Measurements from ENCODE around the gene ANKFN1. TPM values are rescaled to one million over a fixed set of nuclear protein-coding genes. Genes with fewer than 3 reads are reported as not detected.

Gene ANKFN1
- total RNA-seq, 1 donor from 2014 or later = not detected

DNA sequence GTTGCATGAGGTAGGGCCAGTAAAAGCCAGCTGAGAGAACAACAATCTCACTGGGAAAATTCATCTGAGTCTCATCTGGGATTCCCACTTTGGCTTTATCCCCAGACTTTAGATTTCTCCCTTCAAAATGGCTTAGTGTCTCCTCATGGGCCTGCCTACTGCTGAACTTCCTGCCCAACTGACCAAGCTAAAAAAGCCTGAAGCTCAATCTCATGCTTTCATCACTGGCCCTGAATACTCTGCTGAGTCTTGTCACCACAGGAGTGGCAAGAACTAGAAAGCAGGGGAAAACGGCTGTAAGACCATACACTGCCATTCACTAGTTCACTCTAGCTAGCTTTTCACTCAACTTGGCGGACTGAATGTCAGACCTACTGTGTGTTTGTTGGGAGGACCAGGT lies 343.9 kb downstream of the ANKFN1 start:
- no peak for DNase-seq (ENCODE audit: low spot score, unreplicated experiment)
- no peaks in the 10 kb centered on the region for H3K36me3 Mint-ChIP-seq (ENCODE audit: insufficient read depth)
- H3K27ac Mint-ChIP-seq = no peak overlapping the region
- H3K9me3 Mint-ChIP-seq (ENCODE audit: low read depth) = no peaks in the 10 kb centered on the region
- no peak overlapping the region for H3K4me3 Mint-ChIP-seq (ENCODE audit: low read depth)
- TF ChIP-seq, protein P1, sequence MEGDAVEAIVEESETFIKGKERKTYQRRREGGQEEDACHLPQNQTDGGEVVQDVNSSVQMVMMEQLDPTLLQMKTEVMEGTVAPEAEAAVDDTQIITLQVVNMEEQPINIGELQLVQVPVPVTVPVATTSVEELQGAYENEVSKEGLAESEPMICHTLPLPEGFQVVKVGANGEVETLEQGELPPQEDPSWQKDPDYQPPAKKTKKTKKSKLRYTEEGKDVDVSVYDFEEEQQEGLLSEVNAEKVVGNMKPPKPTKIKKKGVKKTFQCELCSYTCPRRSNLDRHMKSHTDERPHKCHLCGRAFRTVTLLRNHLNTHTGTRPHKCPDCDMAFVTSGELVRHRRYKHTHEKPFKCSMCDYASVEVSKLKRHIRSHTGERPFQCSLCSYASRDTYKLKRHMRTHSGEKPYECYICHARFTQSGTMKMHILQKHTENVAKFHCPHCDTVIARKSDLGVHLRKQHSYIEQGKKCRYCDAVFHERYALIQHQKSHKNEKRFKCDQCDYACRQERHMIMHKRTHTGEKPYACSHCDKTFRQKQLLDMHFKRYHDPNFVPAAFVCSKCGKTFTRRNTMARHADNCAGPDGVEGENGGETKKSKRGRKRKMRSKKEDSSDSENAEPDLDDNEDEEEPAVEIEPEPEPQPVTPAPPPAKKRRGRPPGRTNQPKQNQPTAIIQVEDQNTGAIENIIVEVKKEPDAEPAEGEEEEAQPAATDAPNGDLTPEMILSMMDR (IDR thresholded peaks at IDR 0.05; ENCODE audit: unreplicated experiment) = no peak
- H3K4me1 Mint-ChIP-seq (ENCODE audit: low read depth) = no peaks in the 10 kb centered on the region
- peaks cover 18% of the 10 kb centered on the region for H3K27me3 Mint-ChIP-seq

DNA sequence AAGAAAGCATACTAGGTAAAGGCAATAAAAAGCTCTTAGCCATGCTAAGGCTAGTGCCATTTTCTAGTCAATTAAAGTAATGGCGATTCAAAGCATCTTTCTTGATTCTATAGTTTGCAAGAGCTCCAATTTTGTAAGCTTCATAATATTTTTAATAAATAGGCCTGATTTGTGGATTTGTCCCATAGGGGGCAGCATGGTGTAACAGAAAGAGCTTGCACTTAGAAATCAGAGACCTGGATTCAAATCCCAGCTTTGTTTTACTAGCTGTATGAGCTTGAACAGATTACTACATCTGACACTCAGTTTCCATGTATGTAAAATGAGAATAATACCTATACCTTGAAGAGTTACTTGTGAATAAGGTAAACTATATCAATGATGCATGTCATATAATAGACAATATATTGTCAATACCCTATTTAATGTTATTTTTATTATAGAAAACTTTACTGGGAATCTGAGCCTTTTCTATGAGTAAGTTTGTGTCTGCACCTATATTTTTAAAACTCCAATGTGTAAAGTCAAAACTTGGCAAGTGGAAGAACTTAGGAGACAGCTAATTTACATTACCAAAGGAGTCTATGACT lies 346.6 kb downstream of the ANKFN1 start:
- Mint-ChIP-seq H3K27me3 (peaks cover 21% of the 10 kb centered on the region), H3K4me1 (ENCODE audit: low read depth) (no peaks in the 10 kb centered on the region), H3K9me3 (ENCODE audit: low read depth) (no peaks in the 10 kb centered on the region), H3K36me3 (ENCODE audit: insufficient read depth) (no peaks in the 10 kb centered on the region), H3K27ac (no peak overlapping the region), H3K4me3 (ENCODE audit: low read depth) (no peak overlapping the region)
- TF ChIP-seq, protein P1 (IDR thresholded peaks at IDR 0.05; ENCODE audit: unreplicated experiment) = peak; percentile 55
- DNase-seq (ENCODE audit: low spot score, unreplicated experiment) = no peak

DNA sequence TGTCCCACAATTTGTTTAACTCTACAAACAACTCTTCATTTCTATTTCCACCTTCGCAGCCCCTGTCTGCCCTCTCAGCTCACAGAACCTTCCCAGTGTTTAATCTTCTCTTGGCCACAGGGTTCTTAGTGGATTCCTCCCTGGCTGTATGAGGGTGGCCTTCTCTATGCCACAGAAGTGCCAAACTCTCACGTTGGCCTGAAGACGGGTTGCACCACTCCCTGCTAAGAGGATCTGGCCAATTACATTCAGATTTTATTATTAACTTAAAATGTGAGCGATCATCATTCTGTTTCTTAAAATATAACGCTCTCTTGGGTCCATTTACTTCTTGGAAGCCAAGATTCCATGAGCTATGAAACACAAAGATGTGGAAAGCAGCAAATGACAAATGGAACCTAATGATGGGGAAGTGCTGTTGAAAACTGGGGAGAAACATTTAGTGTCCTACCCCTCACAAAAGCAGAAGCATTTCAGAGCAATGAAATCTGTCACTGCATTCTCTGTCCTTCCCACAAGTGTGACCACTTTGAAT lies 348.9 kb downstream of the ANKFN1 start:
- Mint-ChIP-seq H3K27me3 (peaks cover 21% of the 10 kb centered on the region), H3K36me3 (ENCODE audit: insufficient read depth) (no peaks in the 10 kb centered on the region), H3K27ac (no peak overlapping the region), H3K4me3 (ENCODE audit: low read depth) (no peak overlapping the region), H3K4me1 (ENCODE audit: low read depth) (no peaks in the 10 kb centered on the region), H3K9me3 (ENCODE audit: low read depth) (no peaks in the 10 kb centered on the region)
- TF ChIP-seq, protein P1 (IDR thresholded peaks at IDR 0.05; ENCODE audit: unreplicated experiment) = no peak
- DNase-seq (ENCODE audit: low spot score, unreplicated experiment) = no peak

DNA sequence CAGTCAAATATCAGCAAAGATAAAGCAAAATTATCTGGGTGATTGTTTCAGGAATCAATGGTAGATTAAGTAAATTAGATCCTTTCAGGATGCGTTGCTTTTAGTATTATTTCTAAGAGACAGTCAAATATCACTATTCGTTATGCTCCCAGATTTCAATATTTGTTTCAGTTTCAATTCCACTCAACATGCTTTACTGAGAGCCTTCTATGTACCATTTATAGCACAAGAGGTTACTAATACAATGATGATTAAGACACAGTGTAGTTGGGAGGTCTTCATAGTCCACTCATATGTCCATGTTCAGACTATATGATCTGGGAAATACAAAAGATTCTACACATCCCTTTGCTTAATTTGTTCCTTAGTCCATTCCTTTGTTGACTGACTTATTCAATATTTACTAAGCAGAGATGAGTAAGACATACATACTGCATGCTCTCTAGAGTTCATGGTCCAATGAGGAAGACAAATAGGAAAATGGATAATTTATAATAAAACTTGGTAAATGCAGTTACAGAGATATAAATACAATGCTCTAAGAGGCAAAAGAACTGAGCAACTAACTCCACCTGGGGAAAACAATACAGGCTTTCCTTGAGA lies 352.0 kb downstream of the ANKFN1 start:
- Mint-ChIP-seq H3K4me3 (ENCODE audit: low read depth) (no peak overlapping the region), H3K27ac (no peak overlapping the region), H3K36me3 (ENCODE audit: insufficient read depth) (no peaks in the 10 kb centered on the region), H3K9me3 (ENCODE audit: low read depth) (no peaks in the 10 kb centered on the region), H3K27me3 (peaks cover 26% of the 10 kb centered on the region), H3K4me1 (ENCODE audit: low read depth) (no peaks in the 10 kb centered on the region)
- DNase-seq (ENCODE audit: low spot score, unreplicated experiment) = no peak
- TF ChIP-seq, protein P1 (IDR thresholded peaks at IDR 0.05; ENCODE audit: unreplicated experiment) = no peak

DNA sequence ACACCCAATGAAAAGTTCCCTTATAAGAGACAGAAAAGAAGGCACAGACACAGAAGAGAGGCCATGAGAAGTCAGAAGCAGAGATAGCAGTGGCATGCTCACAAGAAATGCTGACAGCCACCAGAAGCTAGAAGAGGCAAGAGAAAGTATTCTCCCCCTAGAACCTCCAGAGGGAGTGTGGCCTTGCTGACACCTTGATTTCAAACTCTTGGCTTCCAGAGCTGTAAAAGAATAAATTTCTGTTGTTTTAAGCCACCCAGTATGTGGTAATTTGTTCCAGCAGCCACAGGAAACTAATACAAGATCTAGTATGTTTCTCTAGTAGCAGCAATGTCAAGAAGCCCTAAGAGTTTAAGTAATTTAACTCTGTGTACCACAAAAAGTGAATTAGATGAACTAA lies 353.1 kb downstream of the ANKFN1 start:
- TF ChIP-seq, protein P1 (IDR thresholded peaks at IDR 0.05; ENCODE audit: unreplicated experiment) = no peak
- Mint-ChIP-seq H3K9me3 (ENCODE audit: low read depth) (no peaks in the 10 kb centered on the region), H3K4me3 (ENCODE audit: low read depth) (no peak overlapping the region), H3K36me3 (ENCODE audit: insufficient read depth) (no peaks in the 10 kb centered on the region), H3K27ac (no peak overlapping the region), H3K4me1 (ENCODE audit: low read depth) (no peaks in the 10 kb centered on the region), H3K27me3 (peaks cover 18% of the 10 kb centered on the region)
- DNase-seq (ENCODE audit: low spot score, unreplicated experiment) = no peak
